Effector memory CD4-positive, alpha-beta T cell (primary cell): Measurements from ENCODE around the gene NEDD4L.

Source experiments
- DNase-seq, 3 donors: peaks; one replicate each; pipeline ENCODE4 v3.0.0-alpha.2; 2020
- H3K27ac ChIP-seq: 2 replicates; pipeline ENCODE4 v1.7.0; 2013; ENCODE audit warnings: mild to moderate bottlenecking, low read length, moderate library complexity; ENCODE audit not compliant: insufficient read depth, poor library complexity, severe bottlenecking
- H3K27me3 ChIP-seq: replicated peaks from 2 replicates; pipeline ENCODE4 v1.7.0; 2013; ENCODE audit warnings: mild to moderate bottlenecking, low read length; ENCODE audit not compliant: insufficient read depth, control insufficient read depth, poor library complexity, severe bottlenecking
- H3K36me3 ChIP-seq: 2 replicates; pipeline ENCODE4 v1.7.0; 2013; ENCODE audit warnings: mild to moderate bottlenecking, low read length, moderate library complexity; ENCODE audit not compliant: control insufficient read depth, insufficient read depth
- H3K4me1 ChIP-seq: 2 replicates; pipeline ENCODE4 v1.7.0; 2013; ENCODE audit warnings: low read length, mild to moderate bottlenecking; ENCODE audit not compliant: control insufficient read depth, insufficient read depth, poor library complexity, severe bottlenecking
- H3K4me3 ChIP-seq: 2 replicates; pipeline ENCODE4 v1.7.0; 2013; ENCODE audit warnings: low read length, low read depth, mild to moderate bottlenecking; ENCODE audit not compliant: insufficient read depth, poor library complexity, severe bottlenecking
- H3K9me3 ChIP-seq: 2 replicates; pipeline ENCODE4 v1.7.0; 2013; ENCODE audit warnings: mild to moderate bottlenecking, low read length, moderate library complexity; ENCODE audit not compliant: control insufficient read depth

The NEDD4L gene

DNA sequence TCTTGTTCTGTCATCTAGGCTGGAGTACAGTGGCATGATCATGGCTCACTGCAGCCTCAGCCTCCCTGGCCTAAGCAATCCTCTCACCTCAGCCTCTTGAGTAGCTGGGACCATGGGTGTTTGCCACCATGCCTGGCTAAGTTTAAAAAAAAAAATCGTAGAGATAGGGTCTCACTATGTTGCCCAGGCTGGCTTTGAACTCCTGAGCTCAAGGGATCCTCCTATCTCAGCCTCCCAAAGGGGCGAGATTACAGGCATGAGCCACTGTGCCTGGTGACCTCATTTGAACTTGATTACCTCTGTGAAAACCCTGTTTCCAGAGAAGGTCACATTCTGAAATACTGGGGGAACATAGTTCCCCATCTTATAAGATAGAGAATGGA is 190.3 kb downstream of the NEDD4L start:
- no peaks in the 10 kb centered on the region for H3K9me3 ChIP-seq
- no peak overlapping the region for H3K4me3 ChIP-seq
- H3K4me1 ChIP-seq, result no peaks in the 10 kb centered on the region
- H3K27ac ChIP-seq, result no peak overlapping the region
- DNase-seq, result no peak
- H3K36me3 ChIP-seq, result no peaks in the 10 kb centered on the region
- no peaks in the 10 kb centered on the region for H3K27me3 ChIP-seq

DNA sequence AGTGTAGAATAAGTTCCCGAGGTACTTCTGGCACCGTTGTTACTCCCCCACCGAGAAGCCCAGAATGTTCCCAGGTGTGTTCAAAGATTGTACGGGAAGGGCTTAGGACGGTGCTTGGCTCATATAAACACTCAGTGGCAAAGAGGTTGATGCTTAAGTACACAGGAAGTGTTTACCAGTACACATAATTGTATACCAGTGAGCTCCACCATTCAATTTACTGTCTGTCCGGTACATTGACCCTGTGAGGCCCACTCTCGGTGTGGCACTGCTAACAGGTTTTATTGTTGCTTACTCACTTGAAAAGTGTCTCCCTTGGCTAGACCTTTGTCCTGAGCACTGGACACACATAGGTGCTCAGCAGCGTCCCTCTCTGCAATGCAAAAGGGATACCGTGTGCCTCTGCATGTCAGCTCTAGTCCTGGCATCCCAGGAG is 191.0 kb downstream of the NEDD4L start:
- no peak overlapping the region for H3K4me3 ChIP-seq
- H3K36me3 ChIP-seq, result no peaks in the 10 kb centered on the region
- no peaks in the 10 kb centered on the region for H3K4me1 ChIP-seq
- H3K27me3 ChIP-seq, result no peaks in the 10 kb centered on the region
- no peaks in the 10 kb centered on the region for H3K9me3 ChIP-seq
- no peak overlapping the region for H3K27ac ChIP-seq
- no peak for DNase-seq

DNA sequence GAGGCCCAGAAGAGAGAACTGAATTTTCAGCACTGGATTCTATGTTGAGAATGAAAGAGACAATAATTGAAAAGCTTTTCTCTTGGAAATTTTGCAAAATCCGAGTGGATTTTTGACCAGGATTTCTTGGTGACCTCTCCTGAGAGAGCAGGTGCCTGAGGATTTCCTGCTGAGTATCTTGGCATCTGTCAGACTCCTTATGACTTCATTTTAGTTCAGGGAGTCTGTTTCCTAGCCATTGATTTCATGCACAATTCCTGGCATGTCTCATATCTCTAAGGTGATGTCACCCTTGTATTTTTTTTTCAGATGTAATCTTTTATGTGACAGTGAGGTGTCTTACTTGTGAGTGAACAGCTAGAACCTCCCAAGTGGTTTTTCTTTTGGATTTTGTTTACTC is 195.9 kb downstream of the NEDD4L start:
- Histone ChIP-seq H3K4me1 (no peaks in the 10 kb centered on the region), H3K27me3 (no peaks in the 10 kb centered on the region), H3K36me3 (no peaks in the 10 kb centered on the region), H3K9me3 (no peaks in the 10 kb centered on the region), H3K27ac (no peak overlapping the region), H3K4me3 (no peak overlapping the region)
- DNase-seq, result no peak

DNA sequence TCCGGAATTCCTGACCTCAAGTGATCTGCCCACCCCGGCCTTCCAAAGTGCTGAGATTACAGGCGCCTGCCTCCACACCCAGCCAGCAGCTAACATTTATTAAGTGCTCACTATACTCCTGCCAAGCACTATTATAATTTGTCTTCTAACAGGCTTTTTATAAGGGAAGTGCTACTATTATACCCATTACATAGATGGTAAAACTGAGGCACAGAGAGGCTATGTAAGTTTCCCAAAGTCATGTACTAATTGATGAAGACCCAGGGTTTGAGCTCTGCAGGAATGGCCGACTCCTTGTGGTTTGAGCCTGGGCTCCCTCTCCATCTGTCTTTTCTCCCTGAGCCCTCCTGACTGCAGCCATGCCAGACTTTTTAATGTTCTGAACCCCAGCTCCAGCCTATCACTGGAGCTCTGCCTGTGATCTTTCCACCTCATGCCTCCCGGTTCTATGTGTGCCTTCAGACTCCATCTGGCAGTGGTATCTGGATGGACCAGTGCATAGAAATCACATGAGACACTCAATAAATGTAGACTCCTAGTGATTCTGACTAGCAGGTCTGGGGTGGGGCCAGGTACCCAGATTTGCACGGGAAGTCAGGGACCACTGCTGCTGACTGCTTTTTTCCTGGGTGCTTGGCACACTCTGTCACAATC is 197.1 kb downstream of the NEDD4L start:
- Histone ChIP-seq H3K9me3 (no peaks in the 10 kb centered on the region), H3K4me3 (no peak overlapping the region), H3K36me3 (no peaks in the 10 kb centered on the region), H3K27me3 (no peaks in the 10 kb centered on the region), H3K4me1 (no peaks in the 10 kb centered on the region), H3K27ac (no peak overlapping the region)
- DNase-seq, result no peak

DNA sequence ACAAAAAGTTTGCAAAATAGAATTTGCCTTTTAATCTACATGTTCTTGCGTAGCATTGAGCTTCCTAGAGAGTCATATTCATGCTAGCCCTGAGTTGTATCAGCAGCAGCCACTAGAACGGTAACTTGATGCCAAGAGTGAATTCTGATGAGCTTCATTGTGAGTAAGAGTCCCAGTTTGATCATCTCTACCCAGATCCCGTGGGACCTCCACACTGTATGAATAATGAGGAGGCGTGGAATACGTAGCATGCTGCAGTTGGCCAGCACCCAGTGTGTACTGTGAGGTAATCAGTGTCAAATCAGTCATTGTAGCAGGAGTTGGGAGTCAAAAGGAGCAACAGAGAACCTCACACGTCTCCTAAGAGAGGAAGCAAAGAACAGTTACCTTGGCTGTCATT is 197.9 kb downstream of the NEDD4L start:
- H3K27ac ChIP-seq, result no peak overlapping the region
- H3K4me3 ChIP-seq, result no peak overlapping the region
- no peaks in the 10 kb centered on the region for H3K4me1 ChIP-seq
- H3K9me3 ChIP-seq, result no peaks in the 10 kb centered on the region
- no peak for DNase-seq
- H3K27me3 ChIP-seq, result no peaks in the 10 kb centered on the region
- H3K36me3 ChIP-seq, result no peaks in the 10 kb centered on the region

DNA sequence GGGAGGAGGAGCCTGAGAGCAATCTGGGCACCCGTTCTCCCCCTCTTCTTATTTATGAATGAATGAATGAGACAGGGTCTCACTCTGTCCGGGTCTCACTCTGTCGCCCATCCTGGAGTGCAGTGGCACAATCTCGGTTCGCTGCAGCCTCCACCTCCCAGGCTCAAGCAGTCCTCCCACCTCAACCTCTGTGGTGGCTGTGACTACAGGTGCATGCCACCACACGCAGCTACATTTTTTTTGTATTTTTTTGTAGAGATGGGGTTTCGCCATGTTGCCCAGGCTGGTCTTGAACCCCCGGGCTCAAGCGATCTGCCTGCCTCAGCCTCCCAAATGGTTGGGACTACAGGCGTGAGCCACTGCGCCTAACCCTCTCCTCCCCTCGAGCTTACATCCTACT is 198.4 kb downstream of the NEDD4L start:
- no peaks in the 10 kb centered on the region for H3K4me1 ChIP-seq
- H3K36me3 ChIP-seq, result no peaks in the 10 kb centered on the region
- no peak overlapping the region for H3K4me3 ChIP-seq
- H3K27ac ChIP-seq, result no peak overlapping the region
- H3K9me3 ChIP-seq, result no peaks in the 10 kb centered on the region
- no peaks in the 10 kb centered on the region for H3K27me3 ChIP-seq
- no peak for DNase-seq

DNA sequence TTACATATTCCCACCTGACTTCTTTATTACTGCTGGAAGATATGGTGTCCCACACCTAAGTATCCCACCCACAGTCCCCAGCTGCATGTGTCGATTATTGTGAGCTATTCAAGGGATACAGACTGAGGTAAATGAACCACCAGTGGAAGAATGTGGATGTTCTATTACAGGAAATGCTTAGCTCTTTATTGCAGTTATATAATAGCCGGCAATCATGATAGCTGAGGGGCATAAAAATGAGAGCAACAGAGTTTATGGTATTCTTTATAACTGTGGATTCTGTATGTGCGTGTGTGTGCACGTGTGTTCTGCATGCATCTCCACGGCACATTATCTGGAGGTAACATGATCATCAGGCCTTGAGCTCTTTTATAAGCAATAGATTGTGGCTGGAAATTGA is 198.9 kb downstream of the NEDD4L start:
- Histone ChIP-seq H3K36me3 (no peaks in the 10 kb centered on the region), H3K9me3 (no peaks in the 10 kb centered on the region), H3K4me1 (no peaks in the 10 kb centered on the region), H3K27ac (no peak overlapping the region), H3K27me3 (no peaks in the 10 kb centered on the region), H3K4me3 (no peak overlapping the region)
- DNase-seq, result no peak

DNA sequence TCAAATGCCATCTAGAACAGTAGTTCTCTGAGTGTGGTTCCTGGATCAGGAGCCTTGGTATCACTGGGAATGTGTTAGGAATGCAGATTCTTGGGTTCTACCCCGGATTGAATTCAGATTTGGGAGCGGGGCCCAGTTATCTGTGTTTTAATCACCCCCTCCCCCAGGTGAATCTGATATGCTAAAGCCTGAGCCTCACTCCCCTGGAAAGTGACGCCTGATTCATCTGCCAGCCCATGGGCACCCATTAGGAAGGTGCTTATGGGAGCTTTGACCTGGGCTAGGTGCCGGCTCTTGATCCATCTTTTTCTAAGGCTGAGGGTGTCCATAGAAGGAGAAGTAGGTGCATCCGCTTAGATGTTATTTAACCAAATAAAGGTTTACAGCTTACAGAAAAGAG is 199.4 kb downstream of the NEDD4L start:
- no peak for DNase-seq
- Histone ChIP-seq H3K36me3 (no peaks in the 10 kb centered on the region), H3K4me3 (no peak overlapping the region), H3K27me3 (no peaks in the 10 kb centered on the region), H3K9me3 (no peaks in the 10 kb centered on the region), H3K27ac (no peak overlapping the region), H3K4me1 (no peaks in the 10 kb centered on the region)

DNA sequence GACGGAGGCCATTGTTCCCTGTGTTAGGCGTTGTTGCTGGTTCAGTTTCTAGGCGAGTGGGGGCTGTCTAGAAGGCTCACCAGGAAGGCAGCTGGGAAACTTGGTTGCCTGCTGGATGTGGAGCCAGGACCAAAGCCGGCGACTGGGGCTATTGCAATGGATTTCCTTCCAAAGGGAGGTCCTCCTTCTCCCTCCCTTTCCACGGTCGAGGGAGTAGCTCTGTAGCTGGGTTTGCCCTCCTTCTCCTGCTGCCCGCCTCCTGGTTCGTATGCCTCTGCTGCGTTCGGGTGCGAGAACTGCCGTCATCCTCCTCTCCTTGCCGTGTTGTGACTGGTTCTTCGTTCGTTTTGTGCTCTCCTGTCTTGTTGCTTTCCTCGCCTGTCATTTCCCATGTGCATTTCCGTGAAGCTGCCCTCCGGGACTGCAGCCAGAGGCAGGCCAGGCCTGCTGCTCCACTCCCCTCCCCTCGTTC is 203.4 kb downstream of the NEDD4L start:
- Histone ChIP-seq H3K27me3 (no peaks in the 10 kb centered on the region), H3K4me1 (no peaks in the 10 kb centered on the region), H3K9me3 (no peaks in the 10 kb centered on the region), H3K36me3 (no peaks in the 10 kb centered on the region), H3K4me3 (no peak overlapping the region), H3K27ac (no peak overlapping the region)
- no peak for DNase-seq

DNA sequence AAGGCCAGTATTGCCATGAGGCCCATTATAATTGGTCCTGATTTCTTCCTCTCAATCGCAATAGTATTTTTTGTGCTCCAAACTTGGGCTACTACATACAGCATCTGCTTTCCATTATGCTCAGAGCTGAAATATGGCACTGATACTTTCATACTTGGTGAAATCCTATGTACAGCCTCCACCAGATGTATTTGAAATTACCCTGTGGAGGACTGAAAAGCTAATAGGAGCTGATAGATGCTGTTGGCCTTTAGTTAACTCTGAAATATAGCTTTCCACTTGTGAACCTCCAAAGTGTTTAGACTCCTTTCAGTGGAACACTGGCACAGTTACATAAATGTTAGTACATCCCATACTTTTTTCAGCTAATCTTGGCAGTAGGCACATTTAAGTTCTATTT is 205.7 kb downstream of the NEDD4L start:
- no peak for DNase-seq

More for the DNA sequence above, 205.7 kb downstream of the NEDD4L start:
- H3K4me3 ChIP-seq, result no peak overlapping the region
- H3K36me3 ChIP-seq, result no peaks in the 10 kb centered on the region
- no peaks in the 10 kb centered on the region for H3K9me3 ChIP-seq
- no peak overlapping the region for H3K27ac ChIP-seq
- H3K27me3 ChIP-seq, result no peaks in the 10 kb centered on the region
- no peaks in the 10 kb centered on the region for H3K4me1 ChIP-seq
